Mucosa of rectum (tissue), 2 donors: ENCODE results near the gene EPB41L5.
A peak's percentile ranks its signal among the peaks of the same experiment; 100 is the strongest.

ENCODE experiments used
- H3K27ac ChIP-seq, 2 donors: one replicate each; pipeline ENCODE4 v1.7.0; 2013; ENCODE audit warnings: inconsistent platforms in 2 of 2, low read depth in 2 of 2, low read length in 2 of 2
- H3K27me3 ChIP-seq, 2 donors: one replicate each; pipeline ENCODE4 v1.7.0; 2013; ENCODE audit warnings: low read length in 2 of 2; ENCODE audit not compliant: control insufficient read depth in 2 of 2, insufficient read depth in 2 of 2
- H3K36me3 ChIP-seq, 2 donors: one replicate each; pipeline ENCODE4 v1.7.0; 2013; ENCODE audit warnings: low read length in 2 of 2; ENCODE audit not compliant: control insufficient read depth in 2 of 2, insufficient read depth in 2 of 2
- H3K4me1 ChIP-seq, 2 donors: one replicate each; pipeline ENCODE4 v1.7.0; 2013; ENCODE audit warnings: low read length in 2 of 2, mild to moderate bottlenecking in 1 of 2; ENCODE audit not compliant: control insufficient read depth in 2 of 2, insufficient read depth in 2 of 2
- H3K4me3 ChIP-seq, 2 donors: one replicate each; pipeline ENCODE4 v1.7.0; 2013; ENCODE audit warnings: low read length in 2 of 2
- H3K9ac ChIP-seq, 2 donors: one replicate each; pipeline ENCODE4 v1.7.0; 2013; ENCODE audit warnings: low read length in 2 of 2, low read depth in 1 of 2, mild to moderate bottlenecking in 1 of 2
- H3K9me3 ChIP-seq, 2 donors: one replicate each; pipeline ENCODE4 v1.7.0; 2013; ENCODE audit warnings: low read length in 2 of 2; ENCODE audit not compliant: control insufficient read depth in 2 of 2
- donor health status: healthy.
- donor health status: Normal muscosa, but diverticular disease.

EPB41L5 gene

GRCh38 chr2:120221616-120222015 is 208.7 kb downstream of the EPB41L5 start:
- Histone ChIP-seq H3K36me3 (peaks cover 0 to 8% of the 10 kb centered on the region in 2 donors), H3K27me3 (no peaks in the 10 kb centered on the region), H3K4me3 (no peak overlapping the region), H3K9me3 (no peaks in the 10 kb centered on the region), H3K27ac (no peak overlapping the region), H3K4me1 (peaks cover 15 to 21% of the 10 kb centered on the region in 2 donors), H3K9ac (no peak overlapping the region)

- Histone ChIP-seq H3K27me3 (no peaks in the 10 kb centered on the region), H3K9ac (peak overlapping the region; percentile 70 to 76), H3K36me3 (peaks cover 0 to 8% of the 10 kb centered on the region in 2 donors), H3K27ac (peak overlapping the region; percentile 95 to 96), H3K4me1 (peaks cover 15 to 21% of the 10 kb centered on the region in 2 donors), H3K4me3 (peak overlapping the region; percentile 65 to 72), H3K9me3 (no peaks in the 10 kb centered on the region)
Observed at GRCh38 chr2:120222186-120223033, 209.5 kb downstream of the EPB41L5 start.

- H3K36me3 ChIP-seq = peaks cover 0 to 8% of the 10 kb centered on the region in 2 donors
- H3K9me3 ChIP-seq = no peaks in the 10 kb centered on the region
- H3K27ac ChIP-seq = peak within 1 kb of the TSS; percentile 95 to 96
- H3K27me3 ChIP-seq = no peaks in the 10 kb centered on the region
- H3K4me1 ChIP-seq = peaks cover 15 to 21% of the 10 kb centered on the region in 2 donors
- H3K9ac ChIP-seq = peak within 1 kb of the TSS; percentile 72 to 78
- peak within 1 kb of the TSS; percentile 65 to 72 for H3K4me3 ChIP-seq
Observed at GRCh38 chr2:120223034-120223912, 210.4 kb downstream of the EPB41L5 start, which contains the start of gene TMEM185B. Gene TMEM185B, minus strand, starts transcription at chr2:120223400. Its CDS starts 424 bp downstream, at chr2:120222976.

- H3K4me1 ChIP-seq = peaks cover 15 to 21% of the 10 kb centered on the region in 2 donors
- H3K9ac ChIP-seq = peak overlapping the region; percentile 72 to 78
- H3K9me3 ChIP-seq = no peaks in the 10 kb centered on the region
- no peaks in the 10 kb centered on the region for H3K27me3 ChIP-seq
- peaks cover 0 to under 1% of the 10 kb centered on the region in 2 donors for H3K36me3 ChIP-seq
- no peak overlapping the region for H3K27ac ChIP-seq
- H3K4me3 ChIP-seq = peak overlapping the region; percentile 65 to 72
Observed at GRCh38 chr2:120224256-120224655, 211.4 kb downstream of the EPB41L5 start.

- H3K27ac ChIP-seq = no peak overlapping the region
- H3K4me3 ChIP-seq = no peak overlapping the region
- peaks cover 16 to 23% of the 10 kb centered on the region in 2 donors for H3K4me1 ChIP-seq
- H3K9ac ChIP-seq = no peak overlapping the region
- H3K9me3 ChIP-seq = no peaks in the 10 kb centered on the region
- no peaks in the 10 kb centered on the region for H3K36me3 ChIP-seq
- H3K27me3 ChIP-seq = no peaks in the 10 kb centered on the region
Observed at GRCh38 chr2:120224735-120225548, 212.1 kb downstream of the EPB41L5 start.

GRCh38 chr2:120225549-120226065 is 212.7 kb downstream of the EPB41L5 start:
- Histone ChIP-seq H3K27me3 (no peaks in the 10 kb centered on the region), H3K36me3 (no peaks in the 10 kb centered on the region), H3K27ac (no peak overlapping the region), H3K9ac (no peak overlapping the region), H3K4me1 (peaks cover 21 to 30% of the 10 kb centered on the region in 2 donors), H3K4me3 (no peak overlapping the region), H3K9me3 (no peaks in the 10 kb centered on the region)

- Histone ChIP-seq H3K27me3 (no peaks in the 10 kb centered on the region), H3K4me1 (peaks cover 27 to 35% of the 10 kb centered on the region in 2 donors), H3K4me3 (no peak overlapping the region), H3K27ac (no peak overlapping the region), H3K9ac (no peak overlapping the region), H3K36me3 (no peaks in the 10 kb centered on the region), H3K9me3 (no peaks in the 10 kb centered on the region)
Observed at GRCh38 chr2:120226316-120226715, 213.4 kb downstream of the EPB41L5 start.

- Histone ChIP-seq H3K9ac (no peak overlapping the region), H3K9me3 (no peaks in the 10 kb centered on the region), H3K36me3 (no peaks in the 10 kb centered on the region), H3K27me3 (no peaks in the 10 kb centered on the region), H3K4me3 (no peak overlapping the region), H3K4me1 (peaks cover 31 to 35% of the 10 kb centered on the region in 2 donors), H3K27ac (no peak overlapping the region)
Observed at GRCh38 chr2:120227111-120227991, 214.5 kb downstream of the EPB41L5 start.

GRCh38 chr2:120228503-120228902 is 215.6 kb downstream of the EPB41L5 start:
- no peak overlapping the region for H3K4me3 ChIP-seq
- peaks cover 30 to 33% of the 10 kb centered on the region in 2 donors for H3K4me1 ChIP-seq
- no peaks in the 10 kb centered on the region for H3K36me3 ChIP-seq
- H3K9ac ChIP-seq = no peak overlapping the region
- H3K27me3 ChIP-seq = no peaks in the 10 kb centered on the region
- no peaks in the 10 kb centered on the region for H3K9me3 ChIP-seq
- no peak overlapping the region for H3K27ac ChIP-seq
